Measurements from ENCODE around the gene UNC13C.

- TF ChIP-seq GATA2 (IDR thresholded peaks at IDR 0.05; ENCODE audit: low read depth, low read length) (no peak), GATA3 (IDR thresholded peaks at IDR 0.05; ENCODE audit: low read depth, low read length) (no peak)
Measured at GRCh38 chr15:54675241-54675640, 697.0 kb downstream of the UNC13C start.

Measured in SH-SY5Y (cell line).